Measurements from ENCODE around the gene NR5A1. TPM values are rescaled to one million over a fixed set of nuclear protein-coding genes. Genes with fewer than 3 reads are reported as not detected.

The NR5A1 gene
- total and polyA plus RNA-seq, 10 of the 15 experiments (the other 5 are each of a cell fraction or from before 2014, with no cell fraction given), result 0.06 to 0.24 (median 0.08) TPM; not detected in 5

DNA sequence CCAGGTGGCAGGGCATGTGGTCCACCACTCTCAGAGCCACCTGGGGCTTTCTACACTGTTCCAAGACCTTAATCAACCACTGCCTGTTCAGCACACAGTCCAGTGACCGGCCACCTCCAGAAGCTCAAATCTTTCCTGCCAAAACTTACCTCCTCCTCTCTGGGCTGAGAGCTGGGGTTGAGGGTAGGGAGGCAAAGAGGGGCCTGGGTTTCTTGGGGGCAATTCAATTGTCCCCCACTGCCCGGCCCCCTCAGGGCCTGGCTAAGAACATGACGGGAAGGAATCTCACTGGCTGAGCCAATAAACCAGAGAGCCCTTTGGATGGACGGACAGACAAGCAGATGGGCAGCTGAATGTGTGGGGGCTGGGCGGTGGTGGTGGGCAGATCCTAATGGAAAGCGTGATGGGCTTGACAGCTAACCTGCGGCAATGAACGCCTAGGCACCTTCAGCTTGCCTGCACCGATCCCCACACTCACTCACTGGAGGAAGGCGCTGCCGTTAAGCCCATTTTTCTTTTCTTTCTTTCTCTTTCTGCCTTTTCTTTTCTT is 5.4 kb downstream of the NR5A1 start (continued):
- TF ChIP-seq, protein P1, sequence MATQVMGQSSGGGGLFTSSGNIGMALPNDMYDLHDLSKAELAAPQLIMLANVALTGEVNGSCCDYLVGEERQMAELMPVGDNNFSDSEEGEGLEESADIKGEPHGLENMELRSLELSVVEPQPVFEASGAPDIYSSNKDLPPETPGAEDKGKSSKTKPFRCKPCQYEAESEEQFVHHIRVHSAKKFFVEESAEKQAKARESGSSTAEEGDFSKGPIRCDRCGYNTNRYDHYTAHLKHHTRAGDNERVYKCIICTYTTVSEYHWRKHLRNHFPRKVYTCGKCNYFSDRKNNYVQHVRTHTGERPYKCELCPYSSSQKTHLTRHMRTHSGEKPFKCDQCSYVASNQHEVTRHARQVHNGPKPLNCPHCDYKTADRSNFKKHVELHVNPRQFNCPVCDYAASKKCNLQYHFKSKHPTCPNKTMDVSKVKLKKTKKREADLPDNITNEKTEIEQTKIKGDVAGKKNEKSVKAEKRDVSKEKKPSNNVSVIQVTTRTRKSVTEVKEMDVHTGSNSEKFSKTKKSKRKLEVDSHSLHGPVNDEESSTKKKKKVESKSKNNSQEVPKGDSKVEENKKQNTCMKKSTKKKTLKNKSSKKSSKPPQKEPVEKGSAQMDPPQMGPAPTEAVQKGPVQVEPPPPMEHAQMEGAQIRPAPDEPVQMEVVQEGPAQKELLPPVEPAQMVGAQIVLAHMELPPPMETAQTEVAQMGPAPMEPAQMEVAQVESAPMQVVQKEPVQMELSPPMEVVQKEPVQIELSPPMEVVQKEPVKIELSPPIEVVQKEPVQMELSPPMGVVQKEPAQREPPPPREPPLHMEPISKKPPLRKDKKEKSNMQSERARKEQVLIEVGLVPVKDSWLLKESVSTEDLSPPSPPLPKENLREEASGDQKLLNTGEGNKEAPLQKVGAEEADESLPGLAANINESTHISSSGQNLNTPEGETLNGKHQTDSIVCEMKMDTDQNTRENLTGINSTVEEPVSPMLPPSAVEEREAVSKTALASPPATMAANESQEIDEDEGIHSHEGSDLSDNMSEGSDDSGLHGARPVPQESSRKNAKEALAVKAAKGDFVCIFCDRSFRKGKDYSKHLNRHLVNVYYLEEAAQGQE (IDR thresholded peaks at IDR 0.05; ENCODE audit: low read depth, low read length), result no peak
- no peak for TF ChIP-seq NRF1 (conservative IDR thresholded peaks at IDR 0.05; ENCODE audit: low read depth, low read length)
- no peak for TF ChIP-seq ZSCAN29 (IDR thresholded peaks at IDR 0.05)
- TF ChIP-seq, protein P2, sequence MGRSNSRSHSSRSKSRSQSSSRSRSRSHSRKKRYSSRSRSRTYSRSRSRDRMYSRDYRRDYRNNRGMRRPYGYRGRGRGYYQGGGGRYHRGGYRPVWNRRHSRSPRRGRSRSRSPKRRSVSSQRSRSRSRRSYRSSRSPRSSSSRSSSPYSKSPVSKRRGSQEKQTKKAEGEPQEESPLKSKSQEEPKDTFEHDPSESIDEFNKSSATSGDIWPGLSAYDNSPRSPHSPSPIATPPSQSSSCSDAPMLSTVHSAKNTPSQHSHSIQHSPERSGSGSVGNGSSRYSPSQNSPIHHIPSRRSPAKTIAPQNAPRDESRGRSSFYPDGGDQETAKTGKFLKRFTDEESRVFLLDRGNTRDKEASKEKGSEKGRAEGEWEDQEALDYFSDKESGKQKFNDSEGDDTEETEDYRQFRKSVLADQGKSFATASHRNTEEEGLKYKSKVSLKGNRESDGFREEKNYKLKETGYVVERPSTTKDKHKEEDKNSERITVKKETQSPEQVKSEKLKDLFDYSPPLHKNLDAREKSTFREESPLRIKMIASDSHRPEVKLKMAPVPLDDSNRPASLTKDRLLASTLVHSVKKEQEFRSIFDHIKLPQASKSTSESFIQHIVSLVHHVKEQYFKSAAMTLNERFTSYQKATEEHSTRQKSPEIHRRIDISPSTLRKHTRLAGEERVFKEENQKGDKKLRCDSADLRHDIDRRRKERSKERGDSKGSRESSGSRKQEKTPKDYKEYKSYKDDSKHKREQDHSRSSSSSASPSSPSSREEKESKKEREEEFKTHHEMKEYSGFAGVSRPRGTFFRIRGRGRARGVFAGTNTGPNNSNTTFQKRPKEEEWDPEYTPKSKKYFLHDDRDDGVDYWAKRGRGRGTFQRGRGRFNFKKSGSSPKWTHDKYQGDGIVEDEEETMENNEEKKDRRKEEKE (IDR thresholded peaks at IDR 0.05), result no peak
- no peak for TF ChIP-seq TCF7 (IDR thresholded peaks at IDR 0.05; ENCODE audit: borderline replicate concordance)
- no peak for TF ChIP-seq ASH2L (IDR thresholded peaks at IDR 0.05; ENCODE audit: borderline replicate concordance, low read depth)
- TF ChIP-seq TBL1XR1 (IDR thresholded peaks at IDR 0.05; ENCODE audit: low read depth, low read length), result no peak
